ENCODE measurements around the gene CTU1. TPM values are rescaled to one million over a fixed set of nuclear protein-coding genes. Genes with fewer than 3 reads are reported as not detected.

CTU1 gene
- total and polyA plus RNA-seq, 2 of the 4 experiments (the other 2 are of a cell fraction): 2.0 to 3.3 TPM

GRCh38 chr19:51137792-51138425 is 29.7 kb upstream of the CTU1 start:
- H3K79me1 ChIP-seq (ENCODE audit: low read depth in 1 of 2, low read length in 2 of 2): no peaks in the 10 kb centered on the region

More at GRCh38 chr19:51137792-51138425, 29.7 kb upstream of the CTU1 start:
- H3K56ac ChIP-seq (ENCODE audit: extremely low read depth, insufficient read depth, low read length): no peak overlapping the region
- no peak overlapping the region for H2AK9ac ChIP-seq (replicated peaks; ENCODE audit: low read depth, low read length, poor library complexity)
- no peak overlapping the region for H3K14ac ChIP-seq (replicated peaks; ENCODE audit: low read depth, low read length)
- no peak overlapping the region for H2AFZ ChIP-seq (replicated peaks; ENCODE audit: low read length, poor library complexity)
- no peak overlapping the region for H2BK20ac ChIP-seq (ENCODE audit: low read depth, low read length)
- BruUV-seq (replicated peaks): no TSS peak
- WGBS, 2 experiments (ENCODE audit: extremely low coverage in 2 of 2, insufficient read length in 1 of 2): no CpG with 5 or more reads among the region's 9 CpGs
- no peaks in the 10 kb centered on the region for H3K36me3 ChIP-seq (ENCODE audit: control insufficient read depth, insufficient read depth, low read length)
- H4K5ac ChIP-seq (ENCODE audit: low read depth, low read length): no peak overlapping the region
- no peaks in the 10 kb centered on the region for H3K9me1 ChIP-seq (ENCODE audit: insufficient read depth, low read length)
- H3K18ac ChIP-seq (ENCODE audit: low read depth, low read length): no peak overlapping the region
- no peak overlapping the region for H3K27ac ChIP-seq (ENCODE audit: insufficient read depth, low read length)
- no peak for TF ChIP-seq ELK1 (IDR thresholded peaks at IDR 0.05; ENCODE audit: borderline replicate concordance, low read depth, low read length)
- TF ChIP-seq, protein P1, sequence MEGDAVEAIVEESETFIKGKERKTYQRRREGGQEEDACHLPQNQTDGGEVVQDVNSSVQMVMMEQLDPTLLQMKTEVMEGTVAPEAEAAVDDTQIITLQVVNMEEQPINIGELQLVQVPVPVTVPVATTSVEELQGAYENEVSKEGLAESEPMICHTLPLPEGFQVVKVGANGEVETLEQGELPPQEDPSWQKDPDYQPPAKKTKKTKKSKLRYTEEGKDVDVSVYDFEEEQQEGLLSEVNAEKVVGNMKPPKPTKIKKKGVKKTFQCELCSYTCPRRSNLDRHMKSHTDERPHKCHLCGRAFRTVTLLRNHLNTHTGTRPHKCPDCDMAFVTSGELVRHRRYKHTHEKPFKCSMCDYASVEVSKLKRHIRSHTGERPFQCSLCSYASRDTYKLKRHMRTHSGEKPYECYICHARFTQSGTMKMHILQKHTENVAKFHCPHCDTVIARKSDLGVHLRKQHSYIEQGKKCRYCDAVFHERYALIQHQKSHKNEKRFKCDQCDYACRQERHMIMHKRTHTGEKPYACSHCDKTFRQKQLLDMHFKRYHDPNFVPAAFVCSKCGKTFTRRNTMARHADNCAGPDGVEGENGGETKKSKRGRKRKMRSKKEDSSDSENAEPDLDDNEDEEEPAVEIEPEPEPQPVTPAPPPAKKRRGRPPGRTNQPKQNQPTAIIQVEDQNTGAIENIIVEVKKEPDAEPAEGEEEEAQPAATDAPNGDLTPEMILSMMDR (conservative IDR thresholded peaks at IDR 0.05; ENCODE audit: low read depth, low read length): no peak
- TF ChIP-seq BHLHE40 (IDR thresholded peaks at IDR 0.05; ENCODE audit: low read depth, low read length): no peak
- TF ChIP-seq POLR2A (IDR thresholded peaks at IDR 0.05; ENCODE audit: low read depth, low read length): no peak
- no peak for TF ChIP-seq MAFK (IDR thresholded peaks at IDR 0.05; ENCODE audit: low read depth, low read length)
- TF ChIP-seq CEBPB (IDR thresholded peaks at IDR 0.05; ENCODE audit: low read depth, low read length): no peak
- TF ChIP-seq RCOR1 (IDR thresholded peaks at IDR 0.05; ENCODE audit: insufficient replicate concordance, low read length): no peak
- TF ChIP-seq RAD21 (IDR thresholded peaks at IDR 0.05; ENCODE audit: low read length): no peak
- TF ChIP-seq MAZ (IDR thresholded peaks at IDR 0.05; ENCODE audit: borderline replicate concordance, low read depth, low read length): no peak
- TF ChIP-seq SMC3 (IDR thresholded peaks at IDR 0.05; ENCODE audit: low read depth, low read length): no peak
- TF ChIP-seq, protein P2, sequence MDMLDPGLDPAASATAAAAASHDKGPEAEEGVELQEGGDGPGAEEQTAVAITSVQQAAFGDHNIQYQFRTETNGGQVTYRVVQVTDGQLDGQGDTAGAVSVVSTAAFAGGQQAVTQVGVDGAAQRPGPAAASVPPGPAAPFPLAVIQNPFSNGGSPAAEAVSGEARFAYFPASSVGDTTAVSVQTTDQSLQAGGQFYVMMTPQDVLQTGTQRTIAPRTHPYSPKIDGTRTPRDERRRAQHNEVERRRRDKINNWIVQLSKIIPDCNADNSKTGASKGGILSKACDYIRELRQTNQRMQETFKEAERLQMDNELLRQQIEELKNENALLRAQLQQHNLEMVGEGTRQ (IDR thresholded peaks at IDR 0.05; ENCODE audit: low read depth, low read length): no peak
- ChIA-PET CTCF (no interaction called here), POLR2A (ENCODE audit: unreplicated experiment) (no interaction called here)
- ATAC-seq (ENCODE audit: low read depth) (no peak), DNase-seq (no peak)
- no peak overlapping the region for H3K9ac ChIP-seq (ENCODE audit: low read depth, low read length)
- no peak overlapping the region for H2BK15ac ChIP-seq (ENCODE audit: low read depth, low read length)
- no peak overlapping the region for H4K8ac ChIP-seq (ENCODE audit: low read depth in 2 of 2, low read length in 2 of 2)
- no peak overlapping the region for H2AK5ac ChIP-seq (ENCODE audit: low read depth, low read length)
- H3K23ac ChIP-seq (ENCODE audit: low read depth, low read length): no peak overlapping the region
- in situ Hi-C loops (cut with MboI; ENCODE audit: low sequenced_read_pairs) (no loop called here), dilution Hi-C loops (cut with HindIII; ENCODE audit: low sequenced_read_pairs, unreplicated experiment) (no loop called here), intact Hi-C loops (cut with micrococcal nuclease) (no loop called here)
- no peaks in the 10 kb centered on the region for H4K20me1 ChIP-seq (ENCODE audit: insufficient read depth, low read length)
- H2BK5ac ChIP-seq (ENCODE audit: low read depth, low read length, poor library complexity, severe bottlenecking): no peak overlapping the region
- no peaks in the 10 kb centered on the region for H3K4me1 ChIP-seq (ENCODE audit: control insufficient read depth, insufficient read depth, low read length)
- H2BK120ac ChIP-seq (ENCODE audit: low read depth, low read length): no peak overlapping the region
- no peaks in the 10 kb centered on the region for H3K9me3 ChIP-seq (ENCODE audit: control insufficient read depth, insufficient read depth, low read length)
- peaks cover 7% of the 10 kb centered on the region for H3K27me3 ChIP-seq (ENCODE audit: control insufficient read depth, insufficient read depth, low read length)
- no peak overlapping the region for H3K4ac ChIP-seq (ENCODE audit: low read depth, low read length)
- H4K91ac ChIP-seq (ENCODE audit: insufficient read depth, low read depth, low read length): no peak overlapping the region
- H3K4me2 ChIP-seq (ENCODE audit: low read depth, low read length): no peak overlapping the region
- H3K4me3 ChIP-seq (ENCODE audit: insufficient read depth, low read depth, low read length): no peak overlapping the region

Measured in IMR-90 (cell line).